Lower leg skin (tissue), 4 donors: ENCODE results near the gene COL2A1. TPM values are rescaled to one million over a fixed set of nuclear protein-coding genes. Genes with fewer than 3 reads are reported as not detected.

Source experiments
- DNase-seq, 2 donors: peaks; one replicate each; pipeline ENCODE4 v3.0.0-alpha.2; 2019; ENCODE audit warnings: low spot score in 2 of 2
- H3K4me3 ChIP-seq: fragments of 200-600 bp; sonication (generic); 2 replicates; pipeline ENCODE4 v1.5.1; 2017; ENCODE audit warnings: mild to moderate bottlenecking, low read depth; ENCODE audit not compliant: poor library complexity, severe bottlenecking
- POLR2A ChIP-seq, 2 donors: fragments of 450-650 bp; IDR thresholded peaks; one replicate each; pipeline ENCODE4 v1.6.1; 2016 to 2017; ENCODE audit warnings: antibody characterized with exemption in 2 of 2, mild to moderate bottlenecking in 1 of 2, moderate library complexity in 1 of 2
- WGBS, 2 donors: methylation state at CpG; one replicate each; pipeline ENCODE4 v1.1.5; 2018; 5-methylcytosine and 5-hydroxymethylcytosine counted together
- intact Hi-C: fragments of 100-400 bp; cut with DNase I; formaldehyde crosslinking; loops from one replicate; pipeline ENCODE4 v1.15.0; 2023; ENCODE audit warnings: low total_unique reads
- total RNA-seq, 4 donors: library from RNA; depleted of rRNA; stranded (reverse); fragments of >200 nt; gene quantifications; one replicate each; pipeline ENCODE4 v1.1.0, GENCODE V29; 2016
- TF ChIP-seq, protein P1 (sequence below), 3 donors: fragments of 450-650 bp; IDR thresholded peaks; one replicate each; pipeline ENCODE4 v1.5.1; 2016; ENCODE audit warnings: antibody characterized with exemption in 3 of 3, mild to moderate bottlenecking in 3 of 3, moderate library complexity in 2 of 3

COL2A1 gene
- total RNA-seq, 4 donors from 2014 or later: 0.07 to 0.26 TPM; not detected in 2

DNA sequence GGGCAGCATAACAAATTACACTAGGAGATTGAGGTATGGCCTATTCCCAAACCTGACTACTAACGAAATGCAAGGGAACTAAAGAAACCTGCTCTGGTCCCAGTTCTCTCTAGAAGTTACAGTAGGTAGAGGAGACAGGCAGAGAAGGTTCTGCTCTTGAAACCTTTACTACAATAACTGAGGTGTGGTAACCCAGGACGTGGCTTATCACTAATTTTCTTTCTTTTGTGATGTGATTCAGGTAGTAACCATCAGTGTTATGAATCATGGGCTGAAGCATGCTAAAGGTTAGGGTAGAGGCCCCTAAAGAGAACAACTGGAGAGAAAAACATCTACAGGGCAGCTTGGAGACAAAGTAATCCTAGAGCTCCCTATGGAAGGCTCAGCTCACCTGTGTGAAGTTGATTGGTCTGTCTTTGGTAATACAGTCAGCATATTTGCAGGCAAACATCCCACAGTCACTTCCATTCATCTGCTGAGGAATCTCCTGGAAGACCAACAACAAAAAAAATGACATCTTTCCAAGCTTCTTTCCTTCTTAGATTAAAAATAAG, 41.8 kb upstream of the COL2A1 start:
- intact Hi-C loops: no loop called here
- TF ChIP-seq, protein P1, sequence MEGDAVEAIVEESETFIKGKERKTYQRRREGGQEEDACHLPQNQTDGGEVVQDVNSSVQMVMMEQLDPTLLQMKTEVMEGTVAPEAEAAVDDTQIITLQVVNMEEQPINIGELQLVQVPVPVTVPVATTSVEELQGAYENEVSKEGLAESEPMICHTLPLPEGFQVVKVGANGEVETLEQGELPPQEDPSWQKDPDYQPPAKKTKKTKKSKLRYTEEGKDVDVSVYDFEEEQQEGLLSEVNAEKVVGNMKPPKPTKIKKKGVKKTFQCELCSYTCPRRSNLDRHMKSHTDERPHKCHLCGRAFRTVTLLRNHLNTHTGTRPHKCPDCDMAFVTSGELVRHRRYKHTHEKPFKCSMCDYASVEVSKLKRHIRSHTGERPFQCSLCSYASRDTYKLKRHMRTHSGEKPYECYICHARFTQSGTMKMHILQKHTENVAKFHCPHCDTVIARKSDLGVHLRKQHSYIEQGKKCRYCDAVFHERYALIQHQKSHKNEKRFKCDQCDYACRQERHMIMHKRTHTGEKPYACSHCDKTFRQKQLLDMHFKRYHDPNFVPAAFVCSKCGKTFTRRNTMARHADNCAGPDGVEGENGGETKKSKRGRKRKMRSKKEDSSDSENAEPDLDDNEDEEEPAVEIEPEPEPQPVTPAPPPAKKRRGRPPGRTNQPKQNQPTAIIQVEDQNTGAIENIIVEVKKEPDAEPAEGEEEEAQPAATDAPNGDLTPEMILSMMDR (IDR thresholded peaks at IDR 0.05): no peak
- TF ChIP-seq POLR2A (IDR thresholded peaks at IDR 0.05): no peak
- DNase-seq: no peak
- H3K4me3 ChIP-seq: no peak overlapping the region
- 88 to 94% methylated on average over 2 of the region's 2 CpGs for WGBS, 2 donors

DNA sequence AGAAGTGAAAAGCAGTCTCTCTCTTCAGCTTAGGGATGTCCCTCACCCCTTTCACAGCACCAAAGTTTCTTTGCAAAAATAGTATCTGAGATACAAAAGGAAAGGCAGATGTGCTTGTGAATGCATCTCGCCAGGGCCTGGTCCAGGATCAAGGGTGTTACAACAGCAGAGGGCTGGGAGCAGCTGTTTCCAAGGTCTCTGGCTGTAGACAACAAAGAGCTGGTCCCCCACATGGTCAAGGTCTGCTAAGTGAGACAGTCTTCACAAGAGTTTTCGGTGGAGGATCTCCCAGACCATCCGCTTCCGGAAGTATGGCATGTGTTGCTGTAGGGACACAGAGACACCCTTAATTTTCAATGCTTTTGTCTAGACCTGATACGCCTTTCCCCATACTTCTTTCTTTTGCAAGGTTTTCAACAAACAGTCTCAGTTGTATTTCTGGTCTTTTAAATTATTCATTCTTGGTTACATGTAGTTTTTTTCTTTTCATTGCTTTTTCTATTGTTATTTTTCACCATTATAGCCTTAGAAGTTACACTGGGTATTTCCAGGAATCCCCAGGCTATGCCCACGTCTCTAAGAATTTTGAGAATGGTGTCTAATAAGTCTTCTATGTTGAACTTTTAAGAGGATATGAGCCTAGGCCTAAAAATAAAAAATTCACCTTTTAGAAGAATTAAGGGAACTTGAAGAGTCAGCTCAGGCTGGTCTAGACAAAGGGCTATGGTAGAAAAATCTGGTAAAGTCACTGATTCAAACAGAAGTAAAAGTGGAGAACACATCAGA, 41.0 kb upstream of the COL2A1 start:
- H3K4me3 ChIP-seq: no peak overlapping the region
- 93 to 94% methylated on average over 6 of the region's 6 CpGs for WGBS, 2 donors
- TF ChIP-seq, protein P1 (IDR thresholded peaks at IDR 0.05): no peak
- TF ChIP-seq POLR2A (IDR thresholded peaks at IDR 0.05): no peak
- intact Hi-C loops: no loop called here
- no peak for DNase-seq

DNA sequence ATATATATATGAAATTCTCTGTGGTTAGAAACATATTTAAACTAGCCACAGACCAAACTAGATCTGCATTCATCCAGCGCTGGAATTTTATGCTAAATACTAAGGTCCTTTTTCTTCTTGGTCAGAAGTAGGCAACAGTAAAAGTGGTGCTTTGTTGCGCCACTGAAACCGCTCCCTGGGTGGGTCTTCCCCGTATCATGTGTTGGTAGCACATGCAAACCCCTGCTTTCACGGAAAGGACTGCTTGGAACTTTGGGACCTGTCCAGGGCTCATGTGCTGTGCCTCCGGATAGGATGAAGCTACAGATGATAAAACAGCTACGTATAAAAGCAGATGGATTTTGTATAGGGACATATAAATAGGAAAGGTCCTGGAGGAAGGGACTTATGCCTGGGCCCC, 40.1 kb upstream of the COL2A1 start:
- no peak overlapping the region for H3K4me3 ChIP-seq
- TF ChIP-seq, protein P1 (IDR thresholded peaks at IDR 0.05): no peak
- DNase-seq: no peak
- intact Hi-C loops: no loop called here
- WGBS, 2 donors: 86 to 89% methylated on average over 7 of the region's 7 CpGs

DNA sequence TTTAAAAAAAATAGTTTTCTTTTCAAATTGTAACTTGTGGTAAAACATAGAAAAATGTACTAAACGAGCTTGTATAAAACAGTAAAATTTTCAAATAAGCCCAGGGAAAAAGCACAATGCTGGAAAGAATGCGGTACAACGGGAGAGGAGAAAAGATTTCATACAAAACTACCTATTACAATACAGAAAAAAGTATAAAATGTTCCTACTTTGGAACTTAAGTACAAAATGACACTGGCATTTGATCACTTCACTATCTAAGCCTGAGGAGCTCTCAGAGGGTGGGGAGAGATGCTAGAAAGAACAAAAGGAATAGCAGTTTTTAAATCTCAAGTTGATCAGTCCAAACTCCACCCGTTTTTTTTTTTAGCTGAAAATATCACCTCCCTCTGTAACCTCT, 39.5 kb upstream of the COL2A1 start:
- H3K4me3 ChIP-seq: no peak overlapping the region
- WGBS, 2 donors: 73 to 88% methylated on average over 4 of the region's 4 CpGs
- TF ChIP-seq, protein P1 (IDR thresholded peaks at IDR 0.05): no peak
- no peak for TF ChIP-seq POLR2A (IDR thresholded peaks at IDR 0.05)
- intact Hi-C loops: no loop called here
- no peak for DNase-seq

DNA sequence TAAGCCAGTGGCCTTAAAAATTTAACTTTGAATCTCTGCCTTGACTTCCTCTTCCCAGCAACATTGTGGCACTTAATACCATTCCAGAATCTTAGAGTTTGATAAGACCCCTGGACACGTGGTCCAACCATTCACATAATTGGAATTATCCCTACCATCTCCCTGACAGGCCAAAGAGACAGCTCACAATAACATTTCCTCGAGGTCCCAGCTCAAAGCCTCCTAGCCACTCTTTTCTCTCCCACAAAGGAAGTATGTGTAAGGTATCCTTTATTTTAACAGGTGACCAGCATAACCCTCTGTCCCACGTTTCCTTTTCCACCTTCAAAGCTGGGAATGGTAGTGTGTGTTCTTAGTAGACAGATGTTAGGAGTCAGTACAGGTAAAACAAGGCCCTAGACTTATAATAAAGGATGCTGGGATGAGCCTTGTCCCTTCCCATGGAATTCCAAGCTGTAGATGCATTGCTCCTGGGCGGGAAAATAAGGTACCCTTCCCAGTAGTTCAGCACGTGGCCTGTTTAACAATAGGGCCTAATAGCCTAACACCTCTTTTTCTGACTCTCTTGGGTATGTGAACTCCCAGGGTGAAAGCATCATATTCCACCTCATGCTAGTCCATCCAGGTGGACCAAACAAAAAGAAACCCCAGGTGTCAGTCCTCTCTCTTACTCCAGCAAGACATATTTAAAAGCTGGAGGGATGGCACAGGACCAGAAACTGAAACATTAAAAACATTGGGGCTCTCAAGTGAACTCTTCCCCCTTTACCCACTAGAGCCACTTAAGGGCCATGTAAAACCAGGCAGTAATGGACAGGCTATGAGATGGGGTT, 37.5 kb upstream of the COL2A1 start:
- 86 to 91% methylated on average over 5 of the region's 5 CpGs for WGBS, 2 donors
- DNase-seq: no peak
- no peak overlapping the region for H3K4me3 ChIP-seq
- intact Hi-C loops: no loop called here
- no peak for TF ChIP-seq POLR2A (IDR thresholded peaks at IDR 0.05)
- TF ChIP-seq, protein P1 (IDR thresholded peaks at IDR 0.05): no peak
